HG03103 (cell line): Measurements from ENCODE around the gene KRTAP9-6.
"Not testable (repeated sequence)": the region's sequence is repeated elsewhere in the genome, so short reads cannot be mapped to it uniquely, and the experiment has no call there.

ENCODE experiments used
- ATAC-seq: cut with Tn5 transposase; IDR thresholded peaks from one replicate; pipeline ENCODE4 v1.9.1; 2021; ENCODE audit warnings: low read depth; ENCODE audit not compliant: unreplicated experiment

KRTAP9-6 gene

GRCh38 chr17:41265078-41265477 lies at the start of gene KRTAP9-6:
KRTAP9-6 (plus strand) TSS chr17:41265378; CDS start chr17:41265378, 0 bp downstream.
- no peak for ATAC-seq

- ATAC-seq: no peak
Measured at GRCh38 chr17:41215681-41216080, 49.5 kb upstream of the KRTAP9-6 start.

GRCh38 chr17:41223821-41224220 lies 41.4 kb upstream of the KRTAP9-6 start:
- ATAC-seq: no peak

- no peak for ATAC-seq
Measured at GRCh38 chr17:41226051-41226450, 39.1 kb upstream of the KRTAP9-6 start.

- not testable (repeated sequence) for ATAC-seq
Measured at GRCh38 chr17:41226598-41227095, 38.5 kb upstream of the KRTAP9-6 start, which contains the start of gene KRTAP9-2. KRTAP9-2 (plus strand) TSS chr17:41226648; CDS start chr17:41226655, 7 bp downstream.

- no peak for ATAC-seq
Measured at GRCh38 chr17:41230094-41230493, 35.1 kb upstream of the KRTAP9-6 start.

GRCh38 chr17:41231731-41232130 lies 33.4 kb upstream of the KRTAP9-6 start:
- ATAC-seq: no peak

- not testable (repeated sequence) for ATAC-seq
Measured at GRCh38 chr17:41232399-41233105, 32.6 kb upstream of the KRTAP9-6 start, which contains the start of gene KRTAP9-3. KRTAP9-3 (plus strand) TSS chr17:41232449; CDS start chr17:41232502, 53 bp downstream.

- not testable (repeated sequence) for ATAC-seq
Measured at GRCh38 chr17:41237116-41237515, 28.1 kb upstream of the KRTAP9-6 start.

GRCh38 chr17:41237949-41238437 lies 27.2 kb upstream of the KRTAP9-6 start, which contains the start of gene KRTAP9-8:
KRTAP9-8 (plus strand) TSS chr17:41237999; CDS start chr17:41238052, 53 bp downstream.
- not testable (repeated sequence) for ATAC-seq

- ATAC-seq: not testable (repeated sequence)
Measured at GRCh38 chr17:41246995-41247787, 18.0 kb upstream of the KRTAP9-6 start.

- ATAC-seq: not testable (repeated sequence)
Measured at GRCh38 chr17:41249637-41250240, 15.4 kb upstream of the KRTAP9-6 start, which contains the start of gene KRTAP9-4. KRTAP9-4 (plus strand) TSS chr17:41249687; CDS start chr17:41249721, 34 bp downstream.

- no peak for ATAC-seq
Measured at GRCh38 chr17:41251261-41251660, 13.9 kb upstream of the KRTAP9-6 start.

GRCh38 chr17:41254861-41255260 lies 10.3 kb upstream of the KRTAP9-6 start:
- ATAC-seq: no peak

- ATAC-seq: not testable (repeated sequence)
Measured at GRCh38 chr17:41255381-41256290, 9.5 kb upstream of the KRTAP9-6 start, which contains the start of gene KRTAP9-9. KRTAP9-9 (plus strand) TSS chr17:41255384.

- no peak for ATAC-seq
Measured at GRCh38 chr17:41256291-41256685, 8.9 kb upstream of the KRTAP9-6 start.

- ATAC-seq: no peak
Measured at GRCh38 chr17:41258406-41258805, 6.8 kb upstream of the KRTAP9-6 start.

- ATAC-seq: no peak
Measured at GRCh38 chr17:41263212-41263611, 2.0 kb upstream of the KRTAP9-6 start.

GRCh38 chr17:41264599-41264998 lies 579 bp upstream of the KRTAP9-6 start:
- ATAC-seq: no peak
